ENCODE data around the gene SMARCC2.

Gene SMARCC2

DNA sequence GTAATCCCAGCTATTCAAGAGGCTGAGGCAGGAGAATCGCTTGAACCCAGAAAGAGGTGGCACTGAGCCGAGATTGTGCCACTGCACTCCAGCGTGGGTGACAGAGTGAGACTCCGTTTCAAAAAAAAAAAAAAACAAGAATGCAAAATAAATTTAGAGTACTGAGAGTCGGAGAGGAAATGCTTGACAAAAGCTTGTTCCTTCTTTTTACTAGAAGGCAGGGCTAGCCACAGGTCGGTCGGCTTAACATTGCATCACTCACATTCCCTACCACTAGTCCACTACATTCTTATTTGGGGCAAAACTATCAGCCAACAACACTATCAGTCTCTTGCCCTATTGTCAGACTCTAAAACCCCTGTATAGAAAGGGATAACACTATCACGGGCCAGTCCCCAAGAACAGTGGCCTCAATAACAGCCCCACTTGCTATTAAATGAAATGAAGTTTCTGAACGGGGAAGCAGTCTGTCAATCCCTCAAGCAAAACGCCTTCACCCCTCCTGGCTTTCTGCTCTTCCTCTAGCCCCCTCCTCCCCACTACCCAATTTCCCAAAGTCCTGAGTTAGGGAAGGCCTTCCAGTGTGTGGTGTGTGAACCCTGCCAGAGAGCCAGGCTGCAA is 31.4 kb upstream of the SMARCC2 start:
- TF ChIP-seq, protein P1, sequence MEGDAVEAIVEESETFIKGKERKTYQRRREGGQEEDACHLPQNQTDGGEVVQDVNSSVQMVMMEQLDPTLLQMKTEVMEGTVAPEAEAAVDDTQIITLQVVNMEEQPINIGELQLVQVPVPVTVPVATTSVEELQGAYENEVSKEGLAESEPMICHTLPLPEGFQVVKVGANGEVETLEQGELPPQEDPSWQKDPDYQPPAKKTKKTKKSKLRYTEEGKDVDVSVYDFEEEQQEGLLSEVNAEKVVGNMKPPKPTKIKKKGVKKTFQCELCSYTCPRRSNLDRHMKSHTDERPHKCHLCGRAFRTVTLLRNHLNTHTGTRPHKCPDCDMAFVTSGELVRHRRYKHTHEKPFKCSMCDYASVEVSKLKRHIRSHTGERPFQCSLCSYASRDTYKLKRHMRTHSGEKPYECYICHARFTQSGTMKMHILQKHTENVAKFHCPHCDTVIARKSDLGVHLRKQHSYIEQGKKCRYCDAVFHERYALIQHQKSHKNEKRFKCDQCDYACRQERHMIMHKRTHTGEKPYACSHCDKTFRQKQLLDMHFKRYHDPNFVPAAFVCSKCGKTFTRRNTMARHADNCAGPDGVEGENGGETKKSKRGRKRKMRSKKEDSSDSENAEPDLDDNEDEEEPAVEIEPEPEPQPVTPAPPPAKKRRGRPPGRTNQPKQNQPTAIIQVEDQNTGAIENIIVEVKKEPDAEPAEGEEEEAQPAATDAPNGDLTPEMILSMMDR (IDR thresholded peaks at IDR 0.05; ENCODE audit: unreplicated experiment in 3 of 3), result no peak
- Mint-ChIP-seq H3K36me3 (ENCODE audit: low read depth) (peaks cover 16% of the 10 kb centered on the region), H3K27ac (peak overlapping the region; percentile 100), H3K4me1 (peaks cover 44% of the 10 kb centered on the region), H3K9me3 (no peaks in the 10 kb centered on the region), H3K27me3 (ENCODE audit: low read depth) (no peaks in the 10 kb centered on the region), H3K4me3 (peak overlapping the region; percentile 96 to 98 (median 98))

DNA sequence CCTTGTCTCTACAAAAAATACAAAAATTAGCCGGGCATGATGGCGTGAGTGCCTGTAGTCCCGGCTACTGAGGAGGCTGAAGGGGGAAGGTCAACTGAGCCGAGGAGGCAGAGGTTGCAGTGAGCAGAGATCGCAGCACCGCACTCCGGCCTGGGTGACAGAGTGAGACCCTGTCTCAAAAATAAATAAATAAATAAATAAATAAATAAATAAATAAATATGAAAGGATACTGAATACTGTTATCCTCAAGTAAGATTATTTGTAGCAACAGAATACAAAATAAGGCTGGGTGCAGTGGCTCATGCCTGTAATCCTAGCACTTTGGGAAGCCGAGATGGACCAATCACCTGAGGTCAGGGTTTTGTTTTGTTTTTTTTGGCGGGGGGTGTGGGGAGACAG is 30.6 kb upstream of the SMARCC2 start:
- Mint-ChIP-seq H3K27me3 (ENCODE audit: low read depth) (no peaks in the 10 kb centered on the region), H3K27ac (peak overlapping the region in 2 of 3 experiments; percentile 63 to 76), H3K36me3 (ENCODE audit: low read depth) (peaks cover 22% of the 10 kb centered on the region), H3K9me3 (no peaks in the 10 kb centered on the region), H3K4me3 (peak overlapping the region; percentile 68 to 78 (median 77)), H3K4me1 (peaks cover 37% of the 10 kb centered on the region)
- TF ChIP-seq, protein P1 (IDR thresholded peaks at IDR 0.05; ENCODE audit: unreplicated experiment in 3 of 3), result no peak

DNA sequence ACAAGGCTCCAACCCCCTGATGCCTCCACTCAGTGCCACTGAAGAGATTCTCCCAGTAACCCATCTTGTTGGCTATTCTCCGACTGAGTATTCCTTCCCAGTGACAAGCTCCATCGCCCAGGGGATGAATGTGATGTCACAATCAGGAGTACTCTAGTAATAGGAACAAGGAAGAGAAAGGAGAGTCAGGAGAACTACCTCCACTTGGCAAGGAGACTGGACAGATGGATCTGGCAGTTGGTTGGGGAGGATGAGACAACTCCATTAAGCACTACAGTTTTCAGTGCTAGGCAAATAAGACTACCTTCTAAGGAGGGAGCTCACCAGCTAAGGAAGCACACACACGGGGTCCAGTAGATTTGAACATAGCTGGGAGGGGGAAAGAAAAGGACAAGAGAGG is 27.2 kb upstream of the SMARCC2 start:
- H3K4me3 Mint-ChIP-seq, result peak overlapping the region; percentile 11 to 38 (median 27)

DNA sequence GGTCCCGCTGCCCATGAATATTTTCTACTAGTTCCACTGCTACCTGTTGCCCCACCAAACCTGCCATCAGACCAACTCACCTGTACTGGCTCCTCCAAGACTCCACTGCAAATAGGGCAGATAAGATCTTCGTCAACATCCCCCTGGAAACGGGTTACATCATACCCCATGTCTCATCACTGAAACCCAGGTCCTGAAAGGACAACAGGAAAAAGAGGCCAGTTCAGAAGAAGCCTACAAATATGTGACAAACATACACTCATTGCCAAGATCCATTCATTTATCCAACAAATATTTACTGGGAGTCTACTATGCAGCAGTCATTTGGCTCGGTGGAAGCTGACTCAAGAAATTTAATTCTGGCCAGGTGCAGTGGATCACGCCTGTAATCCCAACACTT is 24.6 kb upstream of the SMARCC2 start:
- no peak overlapping the region for H3K27ac Mint-ChIP-seq
- no peaks in the 10 kb centered on the region for H3K27me3 Mint-ChIP-seq (ENCODE audit: low read depth)
- H3K36me3 Mint-ChIP-seq (ENCODE audit: low read depth), result peaks cover 63% of the 10 kb centered on the region
- TF ChIP-seq, protein P1 (IDR thresholded peaks at IDR 0.05; ENCODE audit: unreplicated experiment in 3 of 3), result no peak
- no peaks in the 10 kb centered on the region for H3K9me3 Mint-ChIP-seq
- peaks cover 4% of the 10 kb centered on the region for H3K4me1 Mint-ChIP-seq
- H3K4me3 Mint-ChIP-seq, result no peak overlapping the region

More for the DNA sequence above, 27.2 kb upstream of the SMARCC2 start:
- H3K27ac Mint-ChIP-seq, result peak overlapping the region in 2 of 3 experiments; percentile 45 to 78
- TF ChIP-seq, protein P1 (IDR thresholded peaks at IDR 0.05; ENCODE audit: unreplicated experiment in 3 of 3), result no peak
- H3K4me1 Mint-ChIP-seq, result peaks cover 12% of the 10 kb centered on the region
- H3K27me3 Mint-ChIP-seq (ENCODE audit: low read depth), result no peaks in the 10 kb centered on the region
- no peaks in the 10 kb centered on the region for H3K9me3 Mint-ChIP-seq
- peaks cover 43% of the 10 kb centered on the region for H3K36me3 Mint-ChIP-seq (ENCODE audit: low read depth)

DNA sequence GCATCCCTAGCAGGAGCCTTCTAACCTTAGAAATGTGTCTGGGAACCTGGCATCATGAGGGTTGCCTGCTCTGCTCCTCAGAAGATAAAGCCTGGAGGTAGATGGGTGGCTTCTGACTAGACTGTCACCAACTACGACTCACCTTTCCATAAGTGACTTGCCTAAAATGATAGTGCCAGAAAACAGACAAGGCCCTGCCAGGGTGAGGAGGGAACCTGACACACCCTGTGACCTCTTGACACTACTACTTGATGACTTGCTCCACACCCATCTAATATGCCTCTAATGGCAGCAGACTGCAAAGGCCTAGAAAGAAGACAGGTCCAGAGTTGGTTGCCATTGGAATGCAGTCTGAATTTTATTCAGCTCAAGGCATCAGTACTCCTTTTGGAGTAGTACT is 23.1 kb upstream of the SMARCC2 start:
- TF ChIP-seq, protein P1 (IDR thresholded peaks at IDR 0.05; ENCODE audit: unreplicated experiment in 3 of 3), result no peak
- Mint-ChIP-seq H3K9me3 (no peaks in the 10 kb centered on the region), H3K27ac (no peak overlapping the region), H3K36me3 (ENCODE audit: low read depth) (peaks cover 72% of the 10 kb centered on the region), H3K4me1 (peaks cover 4% of the 10 kb centered on the region), H3K27me3 (ENCODE audit: low read depth) (no peaks in the 10 kb centered on the region), H3K4me3 (no peak overlapping the region)

DNA sequence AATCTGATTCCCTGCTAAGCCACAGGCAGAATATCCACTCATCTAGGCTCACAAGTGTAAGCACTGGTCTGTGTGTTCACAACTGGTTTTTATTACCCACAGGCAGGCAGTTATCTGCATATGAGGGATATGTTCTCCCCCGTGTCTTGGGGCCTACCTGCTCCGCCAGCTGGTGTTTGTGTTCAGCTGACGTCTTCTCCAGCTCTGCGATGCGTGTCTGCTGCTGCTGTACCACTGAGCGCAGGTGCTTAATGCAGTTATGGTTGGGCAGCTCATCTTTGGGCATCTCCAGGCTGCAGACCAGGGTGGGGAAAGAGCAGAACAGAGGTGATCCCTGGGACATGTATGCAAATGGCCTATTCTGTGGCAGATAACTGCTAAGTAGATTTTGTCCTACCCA is 18.7 kb upstream of the SMARCC2 start:
- Mint-ChIP-seq H3K9me3 (no peaks in the 10 kb centered on the region), H3K36me3 (ENCODE audit: low read depth) (peaks cover 73% of the 10 kb centered on the region), H3K4me1 (no peaks in the 10 kb centered on the region), H3K27ac (no peak overlapping the region), H3K27me3 (ENCODE audit: low read depth) (no peaks in the 10 kb centered on the region), H3K4me3 (no peak overlapping the region)
- TF ChIP-seq, protein P1 (IDR thresholded peaks at IDR 0.05; ENCODE audit: unreplicated experiment in 3 of 3), result no peak
